Activated naive CD4-positive, alpha-beta T cell treated with anti-CD3 and anti-CD28 coated beads, Interleukin-2, amount 50 U/mL, for 72 hours (primary cell): ENCODE data around the gene UBALD1. TPM values are rescaled to one million over a fixed set of nuclear protein-coding genes. Genes with fewer than 3 reads are reported as not detected.
"Not testable (repeated sequence)": the region's sequence is repeated elsewhere in the genome, so short reads cannot be mapped to it uniquely, and the experiment has no call there.

ENCODE experiments used
- ATAC-seq, 2 donors: fragments of 150-1000 bp; cut with Tn5 transposase; 2 replicates each; pipeline ENCODE4 v1.10.0; 2021; ENCODE audit warnings: mild to moderate bottlenecking in 2 of 2, moderate library complexity in 2 of 2
- DNase-seq, 2 donors: peaks; one replicate each; pipeline ENCODE4 v3.0.0; 2021 to 2022; ENCODE audit warnings: low spot score in 2 of 2
- H3K27ac Mint-ChIP-seq, 2 donors: one replicate each; pipeline ENCODE4 v1.8.0; 2022; ENCODE audit warnings: mild to moderate bottlenecking in 2 of 2, mixed read lengths in 2 of 2
- H3K36me3 Mint-ChIP-seq, 2 donors: one replicate each; pipeline ENCODE4 v1.8.0; 2022; ENCODE audit warnings: mixed read lengths in 2 of 2
- H3K9me3 Mint-ChIP-seq, 2 donors: one replicate each; pipeline ENCODE4 v1.8.0; 2022; ENCODE audit warnings: mixed read lengths in 2 of 2
- total RNA-seq, 2 donors: library from RNA; stranded (reverse); gene quantifications; one replicate each; pipeline ENCODE4 v1.2.3, GENCODE V29; 2022

Gene UBALD1
- total RNA-seq, 2 donors from 2014 or later: 12.5 to 33.4 TPM

GRCh38 chr16:4650443-4651074, 35.9 kb upstream of the UBALD1 start:
- ATAC-seq (peak; percentile 79), DNase-seq (peak; percentile 80 to 90)
- Mint-ChIP-seq H3K36me3 (peaks cover 7 to 13% of the 10 kb centered on the region in 2 donors), H3K27ac (peak overlapping the region in 1 of 2 donors; percentile 79)
- H3K9me3 Mint-ChIP-seq: not testable (repeated sequence)

DNA sequence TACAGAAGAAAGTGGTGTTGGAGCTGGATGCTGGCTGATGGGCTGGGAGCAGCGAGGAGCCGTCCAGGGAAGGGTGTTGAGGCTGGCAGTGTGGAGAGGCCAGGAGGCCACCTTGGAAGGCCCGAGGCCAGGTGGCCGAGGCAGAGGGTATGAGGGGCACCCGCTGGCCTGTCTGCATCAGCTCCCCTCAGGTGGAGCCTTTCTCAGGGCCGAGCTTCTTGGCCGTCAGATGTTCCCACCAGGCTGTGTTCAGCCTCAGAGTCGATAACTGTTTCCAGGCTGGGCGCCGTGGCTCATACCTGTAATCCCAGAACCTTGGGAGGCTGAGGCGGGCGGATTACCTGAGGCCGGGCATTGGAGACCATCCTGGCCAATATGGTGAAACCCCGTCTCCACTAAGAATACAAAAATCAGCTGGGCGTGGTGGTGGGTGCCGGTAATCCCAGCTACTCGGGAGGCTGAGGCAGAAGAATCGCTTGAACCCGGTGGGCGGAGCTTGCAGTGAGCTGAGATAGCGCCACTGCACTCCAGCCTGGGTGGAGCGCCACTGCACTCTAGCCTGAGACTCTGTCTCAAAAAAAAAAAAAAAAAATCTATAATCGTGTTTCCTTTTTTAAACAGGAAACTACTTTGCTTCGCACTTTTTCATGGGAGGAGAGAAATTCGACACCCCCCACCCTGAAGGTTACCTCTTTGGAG, 35.2 kb upstream of the UBALD1 start:
- peaks cover 7 to 13% of the 10 kb centered on the region in 2 donors for H3K36me3 Mint-ChIP-seq
- H3K9me3 Mint-ChIP-seq: no peaks in the 10 kb centered on the region
- ATAC-seq (peak; percentile 21 to 34), DNase-seq (no peak)
- peak overlapping the region in 1 of 2 donors; percentile 79 for H3K27ac Mint-ChIP-seq

- ATAC-seq (peak in 1 of 2 donors; percentile 6), DNase-seq (no peak)
- peaks cover 7 to 13% of the 10 kb centered on the region in 2 donors for H3K36me3 Mint-ChIP-seq
- no peaks in the 10 kb centered on the region for H3K9me3 Mint-ChIP-seq
- peak overlapping the region; percentile 43 to 68 for H3K27ac Mint-ChIP-seq
These were observed 34.2 kb upstream of the UBALD1 start for GRCh38 chr16:4648917-4649316.

- peak overlapping the region in 1 of 2 donors; percentile 11 for H3K27ac Mint-ChIP-seq
These were observed 32.9 kb upstream of the UBALD1 start for GRCh38 chr16:4647644-4647980.

GRCh38 chr16:4646773-4647643, 32.3 kb upstream of the UBALD1 start:
- no peak for DNase-seq
- ATAC-seq: peak; percentile 36 to 48
- peak overlapping the region; percentile 11 to 51 for H3K27ac Mint-ChIP-seq
- no peaks in the 10 kb centered on the region for H3K9me3 Mint-ChIP-seq
- H3K36me3 Mint-ChIP-seq: peaks cover 7 to 13% of the 10 kb centered on the region in 2 donors

More at GRCh38 chr16:4647644-4647980, 32.9 kb upstream of the UBALD1 start:
- no peaks in the 10 kb centered on the region for H3K9me3 Mint-ChIP-seq
- DNase-seq (no peak), ATAC-seq (no peak)
- H3K36me3 Mint-ChIP-seq: peaks cover 7 to 13% of the 10 kb centered on the region in 2 donors

DNA sequence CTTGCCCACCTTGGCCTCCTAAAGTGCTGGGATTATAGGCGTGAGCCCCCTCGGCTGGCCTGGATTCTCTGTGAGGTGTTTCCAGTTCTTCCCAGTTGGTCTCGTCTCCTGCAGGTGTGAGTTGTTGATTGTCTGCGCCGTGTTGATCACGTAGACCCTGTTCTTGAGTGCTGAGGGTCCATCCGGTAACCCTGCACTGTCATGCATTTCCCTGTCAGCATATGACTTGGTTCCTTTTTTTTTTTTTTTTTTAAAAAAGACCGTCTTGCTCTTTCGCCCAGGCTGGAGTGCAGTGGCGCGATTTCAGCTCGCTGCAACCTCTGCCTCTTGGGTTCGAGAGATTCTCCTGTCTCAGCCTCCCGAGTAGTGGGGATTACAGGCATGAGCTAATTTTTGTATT, 27.2 kb upstream of the UBALD1 start:
- no peaks in the 10 kb centered on the region for H3K9me3 Mint-ChIP-seq
- H3K27ac Mint-ChIP-seq: peak overlapping the region in 1 of 2 donors; percentile 76
- ATAC-seq (no peak), DNase-seq (no peak)
- H3K36me3 Mint-ChIP-seq: no peaks in the 10 kb centered on the region

GRCh38 chr16:4641306-4641687, 26.6 kb upstream of the UBALD1 start:
- no peaks in the 10 kb centered on the region for H3K9me3 Mint-ChIP-seq
- H3K27ac Mint-ChIP-seq: peak overlapping the region; percentile 76 to 85
- ATAC-seq (no peak), DNase-seq (no peak)
- no peaks in the 10 kb centered on the region for H3K36me3 Mint-ChIP-seq

GRCh38 chr16:4640572-4641305, 26.1 kb upstream of the UBALD1 start:
- peak in 1 of 2 donors; percentile 54 for ATAC-seq
- Mint-ChIP-seq H3K36me3 (no peaks in the 10 kb centered on the region), H3K27ac (peak overlapping the region; percentile 76 to 85), H3K9me3 (no peaks in the 10 kb centered on the region)
- DNase-seq: no peak

DNA sequence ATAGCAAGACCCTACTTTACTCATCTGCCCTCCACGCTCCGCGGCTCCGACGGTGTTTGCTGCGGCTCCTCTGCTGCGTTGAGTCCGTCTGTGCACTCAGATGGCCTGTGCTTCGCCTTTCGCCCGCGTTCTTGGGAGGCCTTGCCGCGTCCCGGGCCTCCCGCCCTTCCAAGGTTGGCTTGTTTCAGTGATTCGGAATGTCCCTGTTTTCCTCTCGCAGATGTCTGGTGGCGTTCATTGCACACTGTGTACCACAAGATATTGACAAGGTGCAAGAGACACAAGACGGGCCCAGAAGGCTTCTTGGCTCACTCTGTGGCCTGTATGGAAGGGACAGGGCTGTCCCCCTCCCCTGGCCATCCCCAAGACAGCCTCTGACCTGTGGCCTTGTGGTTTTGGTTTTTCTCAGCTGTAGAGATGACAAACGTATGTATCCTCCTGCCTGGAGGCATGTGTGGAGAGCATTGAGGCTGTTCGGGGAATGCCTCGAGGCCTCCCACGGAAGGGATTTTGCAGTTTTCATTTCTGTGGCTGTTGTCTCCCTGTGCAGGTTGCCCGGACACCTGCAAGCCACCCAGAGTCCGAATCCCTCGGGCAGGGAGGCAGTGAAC, 25.3 kb upstream of the UBALD1 start:
- no peaks in the 10 kb centered on the region for H3K9me3 Mint-ChIP-seq
- peak overlapping the region; percentile 72 to 76 for H3K27ac Mint-ChIP-seq
- ATAC-seq: peak in 1 of 2 donors; percentile 69
- DNase-seq: no peak
- no peaks in the 10 kb centered on the region for H3K36me3 Mint-ChIP-seq

DNA sequence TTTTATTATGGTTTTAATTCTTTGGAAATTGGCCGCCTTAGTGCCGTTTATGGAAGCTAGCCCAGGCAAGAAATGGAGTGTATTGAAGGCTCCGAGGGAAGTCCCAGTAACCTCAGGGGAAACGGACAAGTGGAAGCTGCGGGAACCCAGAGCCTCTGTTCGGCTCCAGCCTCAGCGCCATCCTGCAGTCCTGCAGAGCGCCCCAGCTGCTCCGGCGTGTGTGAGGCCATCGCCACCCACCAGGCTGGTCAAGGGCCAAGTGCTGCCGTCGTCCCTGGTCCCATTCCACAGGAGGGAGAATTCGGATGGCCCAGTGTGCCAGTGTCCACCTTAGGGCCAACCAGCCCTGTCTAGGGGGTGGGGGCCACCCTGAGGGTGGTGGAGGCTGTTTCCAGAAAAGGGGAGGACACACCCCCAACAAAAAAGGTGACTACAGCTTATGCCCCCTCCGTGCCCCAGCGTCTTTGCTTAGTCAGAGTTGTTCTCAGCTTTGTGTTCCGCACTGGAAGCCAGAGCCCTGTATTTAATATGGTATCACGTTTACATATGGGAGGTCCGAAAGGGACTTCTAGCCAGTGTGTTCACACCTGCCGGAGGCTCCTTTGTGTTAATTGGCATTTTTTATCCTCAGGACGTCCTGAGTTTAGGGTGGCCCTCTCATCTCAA, 22.9 kb upstream of the UBALD1 start:
- no peak for ATAC-seq
- H3K36me3 Mint-ChIP-seq: no peaks in the 10 kb centered on the region

DNA sequence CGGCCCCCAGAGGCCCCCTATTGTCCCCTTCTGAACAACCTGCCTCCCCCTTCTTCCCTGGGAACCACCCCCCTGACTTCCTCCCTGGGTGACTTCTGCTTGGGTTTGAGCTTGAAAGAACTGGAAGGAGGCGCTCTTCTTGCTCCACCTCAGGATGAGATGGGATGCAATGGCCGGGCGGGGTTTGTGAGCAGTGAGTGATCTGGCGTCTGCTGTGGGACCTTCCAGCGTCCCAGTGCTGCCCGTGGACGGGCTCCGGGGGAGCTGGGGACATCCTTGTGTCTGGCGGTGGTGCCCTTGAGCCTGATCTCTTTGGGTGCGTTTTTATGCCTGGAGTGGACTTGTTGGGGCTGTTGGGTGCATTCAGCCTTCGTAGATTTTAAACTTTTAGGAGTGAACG, 21.5 kb upstream of the UBALD1 start:
- DNase-seq: no peak
- Mint-ChIP-seq H3K36me3 (peaks cover 0 to 4% of the 10 kb centered on the region in 2 donors), H3K27ac (no peak overlapping the region), H3K9me3 (peaks cover 0 to 2% of the 10 kb centered on the region in 2 donors)
- no peak for ATAC-seq

More for the DNA sequence above, 22.9 kb upstream of the UBALD1 start:
- Mint-ChIP-seq H3K27ac (peak overlapping the region; percentile 22 to 53), H3K9me3 (no peaks in the 10 kb centered on the region)
- DNase-seq: no peak

DNA sequence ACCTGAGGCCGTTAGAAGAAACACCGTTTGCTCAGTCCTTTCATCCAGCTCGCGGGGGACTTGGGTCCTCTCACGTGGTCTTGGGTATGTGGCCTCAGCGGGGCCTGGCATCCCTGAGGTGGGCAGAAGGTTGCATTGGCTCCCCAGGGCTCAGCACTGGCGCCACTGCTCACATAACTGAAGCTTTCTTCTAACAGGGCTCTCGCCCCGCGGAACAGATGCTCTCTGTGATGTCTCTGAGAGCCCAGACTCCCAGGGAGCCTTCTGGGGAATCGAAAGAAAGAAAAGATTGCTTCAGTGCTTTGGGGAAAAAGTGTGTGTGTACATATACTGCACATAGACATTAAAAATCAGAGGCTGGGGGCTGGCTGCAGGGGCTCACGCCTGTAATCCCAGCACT, 20.1 kb upstream of the UBALD1 start:
- DNase-seq (no peak), ATAC-seq (no peak)
- peak overlapping the region in 1 of 2 donors; percentile 65 for H3K27ac Mint-ChIP-seq
- H3K36me3 Mint-ChIP-seq: peaks cover 0 to 8% of the 10 kb centered on the region in 2 donors
- peaks cover 0 to 4% of the 10 kb centered on the region in 2 donors for H3K9me3 Mint-ChIP-seq

- ATAC-seq (no peak), DNase-seq (no peak)
- peaks cover 0 to 11% of the 10 kb centered on the region in 2 donors for H3K36me3 Mint-ChIP-seq
- H3K27ac Mint-ChIP-seq: peak overlapping the region in 1 of 2 donors; percentile 65
- peaks cover 0 to 4% of the 10 kb centered on the region in 2 donors for H3K9me3 Mint-ChIP-seq
These were observed 19.4 kb upstream of the UBALD1 start for GRCh38 chr16:4633910-4634635.

DNA sequence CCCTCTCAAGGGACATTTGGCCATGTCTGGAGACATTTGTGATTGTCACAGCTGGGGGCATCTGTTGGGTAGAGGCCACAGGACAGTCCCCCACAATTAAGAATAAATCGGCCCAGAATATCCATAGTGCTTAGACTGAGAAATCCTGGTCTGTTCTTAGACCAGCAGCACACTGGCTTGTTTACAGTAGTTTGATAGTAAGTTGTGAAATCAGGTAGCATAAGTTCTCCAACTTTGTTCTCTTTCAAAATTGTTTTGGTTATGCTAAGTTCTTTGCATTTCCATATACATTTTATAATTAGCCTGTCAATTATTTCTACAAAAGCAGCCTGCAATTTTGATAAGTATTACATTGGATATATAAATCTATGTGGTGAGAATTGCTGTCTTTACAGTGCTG, 16.8 kb upstream of the UBALD1 start:
- DNase-seq (no peak), ATAC-seq (no peak)
- Mint-ChIP-seq H3K27ac (no peak overlapping the region), H3K36me3 (peaks cover 0 to 16% of the 10 kb centered on the region in 2 donors), H3K9me3 (peaks cover 0 to 4% of the 10 kb centered on the region in 2 donors)

DNA sequence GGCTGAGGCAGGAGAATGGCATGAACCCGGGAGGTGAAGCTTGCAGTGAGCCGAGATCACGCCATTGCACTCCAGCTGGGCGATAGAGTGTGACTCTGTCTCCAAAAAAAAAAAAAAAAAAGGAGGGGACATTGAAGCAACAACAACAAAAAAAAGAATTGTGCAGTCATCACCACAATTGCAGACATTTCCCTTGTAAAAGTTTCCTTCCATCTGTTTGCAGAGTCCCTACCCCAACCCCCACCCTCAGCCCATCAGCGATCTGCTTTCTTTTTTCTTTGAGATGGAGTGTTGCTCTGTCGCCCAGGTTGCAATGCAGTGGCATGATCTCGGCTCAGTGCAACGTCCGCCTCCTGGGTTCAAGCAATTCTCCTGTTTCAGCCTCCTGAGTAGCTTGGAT, 13.6 kb upstream of the UBALD1 start:
- ATAC-seq: no peak
- H3K27ac Mint-ChIP-seq: no peak overlapping the region
- peaks cover 0 to 4% of the 10 kb centered on the region in 2 donors for H3K9me3 Mint-ChIP-seq
- DNase-seq: no peak
- peaks cover 11 to 23% of the 10 kb centered on the region in 2 donors for H3K36me3 Mint-ChIP-seq
